WTC11 (cell line): ENCODE measurements around the gene PEAK1. TPM values are rescaled to one million over a fixed set of nuclear protein-coding genes. Genes with fewer than 3 reads are reported as not detected.

Experiments
- ATAC-seq: fragments of 200-7000 bp; cut with Tn5 transposase; 2 replicates; pipeline ENCODE4 v1.10.0; 2021; ENCODE audit warnings: mild to moderate bottlenecking, moderate library complexity
- CTCF ChIA-PET: fragments of 300-600 bp; sonication (Branson Sonifier 250); formaldehyde crosslinking; loops from one replicate; lab custom pipeline; 2021; ENCODE audit warnings: antibody characterized with exemption; lab: Charles Lee
- POLR2A ChIA-PET: fragments of 350-600 bp; sonication (Branson Sonifier 250); formaldehyde crosslinking; loops from one replicate; lab custom pipeline; 2021; ENCODE audit warnings: antibody characterized with exemption; lab: Charles Lee
- DNase-seq: peaks from one replicate; pipeline ENCODE4 v3.0.0; 2021; ENCODE audit warnings: low spot score
- H3K27ac Mint-ChIP-seq: 2 replicates; pipeline ENCODE4 v1.8.0; 2021; ENCODE audit warnings: mixed read lengths
- H3K27me3 Mint-ChIP-seq: 2 replicates; pipeline ENCODE4 v1.8.0; 2021; ENCODE audit warnings: low read depth, mild to moderate bottlenecking, moderate library complexity, mixed read lengths
- H3K36me3 Mint-ChIP-seq: 2 replicates; pipeline ENCODE4 v1.8.0; 2021; ENCODE audit warnings: mixed read lengths
- H3K4me1 Mint-ChIP-seq: 2 replicates; pipeline ENCODE4 v1.8.0; 2022; ENCODE audit warnings: mixed read lengths
- H3K4me3 Mint-ChIP-seq: 2 replicates; pipeline ENCODE4 v1.8.0; 2021; ENCODE audit warnings: mild to moderate bottlenecking, moderate library complexity, mixed read lengths
- H3K9me3 Mint-ChIP-seq: 2 replicates; pipeline ENCODE4 v1.8.0; 2021; ENCODE audit warnings: mixed read lengths
- ATF6 ChIP-seq: sonication (generic); formaldehyde crosslinking; IDR thresholded peaks from 2 replicates; pipeline ENCODE4 v1.8.1; 2023; ENCODE audit warnings: mild to moderate bottlenecking, missing genetic modification reagents
- CREB1 ChIP-seq: sonication (generic); formaldehyde crosslinking; IDR thresholded peaks from 2 replicates; pipeline ENCODE4 v1.8.0; 2023; ENCODE audit warnings: mild to moderate bottlenecking, missing genetic modification reagents
- EMX1 ChIP-seq: fragments of 250-450 bp; sonication (Bioruptor Pico); IDR thresholded peaks from 2 replicates; pipeline ENCODE4 v1.8.0; 2021; ENCODE audit warnings: mild to moderate bottlenecking
- FOXK1 ChIP-seq: sonication (generic); formaldehyde crosslinking; IDR thresholded peaks from 2 replicates; pipeline ENCODE4 v1.8.0; 2022; ENCODE audit warnings: mild to moderate bottlenecking, moderate library complexity, missing genetic modification reagents
- GTF2I ChIP-seq: fragments of 250-450 bp; sonication (Bioruptor Pico); conservative IDR thresholded peaks from 2 replicates; pipeline ENCODE4 v1.4.0; 2021; ENCODE audit warnings: mild to moderate bottlenecking
- IRF1 ChIP-seq: sonication (generic); formaldehyde crosslinking; IDR thresholded peaks from 2 replicates; pipeline ENCODE4 v1.8.0; 2023; ENCODE audit warnings: missing genetic modification reagents
- JAZF1 ChIP-seq: fragments of 250-450 bp; sonication (Bioruptor Pico); IDR thresholded peaks from 2 replicates; pipeline ENCODE4 v1.9.0; 2021; ENCODE audit warnings: moderate library complexity, mild to moderate bottlenecking, inconsistent platforms
- MAX ChIP-seq: sonication (generic); formaldehyde crosslinking; IDR thresholded peaks from 2 replicates; pipeline ENCODE4 v1.8.0; 2022; ENCODE audit warnings: mild to moderate bottlenecking, missing genetic modification reagents
- NR2C2 ChIP-seq: sonication (generic); formaldehyde crosslinking; IDR thresholded peaks from 2 replicates; pipeline ENCODE4 v1.8.0; 2022; ENCODE audit warnings: mild to moderate bottlenecking, missing genetic modification reagents
- PRDM15 ChIP-seq: sonication (generic); formaldehyde crosslinking; IDR thresholded peaks from 2 replicates; pipeline ENCODE4 v1.8.0; 2022; ENCODE audit warnings: missing genetic modification reagents
- PRRX2 ChIP-seq: fragments of 250-450 bp; sonication (Bioruptor Pico); IDR thresholded peaks from 2 replicates; pipeline ENCODE4 v1.8.0; 2021; ENCODE audit warnings: mild to moderate bottlenecking
- SMAD4 ChIP-seq: sonication (generic); formaldehyde crosslinking; IDR thresholded peaks from 2 replicates; pipeline ENCODE4 v1.8.0; 2022; ENCODE audit warnings: mild to moderate bottlenecking, missing genetic modification reagents
- ZNF281 ChIP-seq: sonication (generic); formaldehyde crosslinking; IDR thresholded peaks from 2 replicates; pipeline ENCODE4 v1.8.0; 2023; ENCODE audit warnings: mild to moderate bottlenecking, missing genetic modification reagents
- ZNF416 ChIP-seq: fragments of 250-450 bp; sonication (Bioruptor Pico); IDR thresholded peaks from 2 replicates; pipeline ENCODE4 v1.9.0; 2021; ENCODE audit warnings: mild to moderate bottlenecking, inconsistent platforms
- ZNF425 ChIP-seq: fragments of 250-450 bp; sonication (Bioruptor Pico); conservative IDR thresholded peaks from 2 replicates; pipeline ENCODE4 v1.9.0; 2021; ENCODE audit warnings: mild to moderate bottlenecking
- ZNF532 ChIP-seq: fragments of 250-450 bp; sonication (Bioruptor Pico); IDR thresholded peaks from 2 replicates; pipeline ENCODE4 v1.9.0; 2021; ENCODE audit warnings: mild to moderate bottlenecking, borderline replicate concordance
- total RNA-seq: library from RNA; stranded (reverse); gene quantifications from 3 replicates; pipeline ENCODE4 v1.2.3, GENCODE V29; 2021

PEAK1 gene
- total RNA-seq, 1 experiment from 2014 or later = 49.0 TPM

GRCh38 chr15:77225088-77225487 is 194.8 kb downstream of the PEAK1 start:
- Mint-ChIP-seq H3K27me3 (no peaks in the 10 kb centered on the region), H3K36me3 (no peaks in the 10 kb centered on the region), H3K27ac (peak overlapping the region; percentile 4; the same call in 1 of the 2 replicates), H3K4me3 (no peak overlapping the region)
- ChIA-PET CTCF (interaction anchor here (1.1 to 1.2 kb wide), 2 partner anchors 272 to 318 kb away, joined by 3 to 6 read pairs; no protein-coding TSS in a partner anchor), POLR2A (no interaction called here)
- ATAC-seq = no peak
- TF ChIP-seq NR2C2 (CRISPR knock-in tag) (no peak), IRF1 (CRISPR knock-in tag) (no peak), ZNF532 (CRISPR knock-in tag) (no peak), ZNF425 (CRISPR knock-in tag) (no peak), MAX (CRISPR knock-in tag) (no peak), GTF2I (no peak), JAZF1 (CRISPR knock-in tag) (no peak), CREB1 (CRISPR knock-in tag) (no peak)
- TF ChIP-seq, all 79 proteins: peak for 0
- H3K4me1 Mint-ChIP-seq = peaks cover 35% of the 10 kb centered on the region
- no peak for DNase-seq
- no peaks in the 10 kb centered on the region for H3K9me3 Mint-ChIP-seq

GRCh38 chr15:77224352-77224751 is 195.6 kb downstream of the PEAK1 start:
- ATAC-seq = peak; percentile 22; the same call in 1 of the 2 replicates
- CTCF ChIA-PET = interaction anchor here (1.1 to 1.2 kb wide), 2 partner anchors 273 to 318 kb away, joined by 3 to 6 read pairs; no protein-coding TSS in a partner anchor
- TF ChIP-seq SMAD4 (no peak), FOXK1 (CRISPR knock-in tag) (no peak), ATF6 (CRISPR knock-in tag) (no peak), PRRX2 (no peak), EMX1 (CRISPR knock-in tag) (no peak), PRDM15 (no peak), IRF1 (CRISPR knock-in tag) (no peak), ZNF416 (CRISPR knock-in tag) (no peak), ZNF281 (CRISPR knock-in tag) (no peak)

More at GRCh38 chr15:77224352-77224751, 195.6 kb downstream of the PEAK1 start:
- DNase-seq = no peak
- H3K4me3 Mint-ChIP-seq = no peak overlapping the region
- POLR2A ChIA-PET = no interaction called here
- peak overlapping the region; percentile 55; the same call in 1 of the 2 replicates for H3K27ac Mint-ChIP-seq
- no peaks in the 10 kb centered on the region for H3K9me3 Mint-ChIP-seq
- H3K27me3 Mint-ChIP-seq = no peaks in the 10 kb centered on the region
- no peaks in the 10 kb centered on the region for H3K36me3 Mint-ChIP-seq
- peaks cover 39% of the 10 kb centered on the region for H3K4me1 Mint-ChIP-seq
